Hematopoietic multipotent progenitor cell treated with erythropoietin and hydrocortisone succinate and interleukin-3 and kit ligand, for 6 days (in vitro differentiated cells): ENCODE results near the gene HJURP.
A peak's percentile ranks its signal among the peaks of the same experiment; 100 is the strongest.

Source experiments
- DNase-seq: peaks from one replicate; pipeline ENCODE4 v3.0.0-alpha.2; 2015

The HJURP gene

DNA sequence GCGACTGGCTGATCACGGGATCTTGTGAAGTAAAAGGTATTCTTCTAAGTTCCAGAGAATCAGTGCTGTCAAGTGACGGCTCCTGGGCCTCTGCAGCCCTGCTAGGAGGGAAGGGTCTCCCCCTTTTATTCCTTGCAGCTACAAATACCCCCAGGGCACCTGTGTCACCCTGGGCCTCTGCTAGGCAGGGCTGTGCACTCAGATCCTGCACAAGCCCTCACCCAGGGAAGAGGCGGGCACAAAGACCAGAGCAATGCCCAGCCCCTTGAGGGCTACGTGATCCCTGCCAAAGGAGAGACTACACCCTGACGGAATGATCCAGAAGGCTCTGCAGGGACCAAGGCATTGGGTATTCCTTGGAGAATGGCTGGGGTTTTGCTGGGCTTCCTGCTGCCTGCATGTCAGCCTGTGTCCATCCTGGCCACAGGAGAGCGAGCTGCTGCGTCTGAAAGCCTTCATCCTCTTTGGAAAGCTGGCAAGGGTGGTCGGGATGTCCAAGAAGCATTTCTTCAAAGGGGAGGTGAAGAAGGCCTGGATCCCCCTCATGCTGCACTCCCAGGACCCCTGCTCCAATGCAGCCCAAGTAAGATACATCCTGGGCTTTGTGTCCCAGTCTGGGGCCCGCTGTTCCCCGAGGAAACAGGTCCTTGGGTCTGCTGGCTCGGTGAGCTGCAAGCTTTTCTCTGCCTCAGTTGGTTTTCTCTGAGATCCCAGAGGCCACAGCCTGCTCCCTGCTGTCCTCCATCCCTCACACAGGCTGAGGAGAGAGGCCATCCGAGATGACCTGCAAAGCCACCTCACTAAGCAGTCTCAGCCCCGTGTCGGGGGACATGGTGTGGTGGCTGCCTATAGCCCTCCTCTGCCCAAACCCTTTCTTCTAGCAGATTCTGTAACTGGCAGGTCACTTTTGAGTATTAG lies 24.9 kb downstream of the HJURP start:
- DNase-seq = no peak

- no peak for DNase-seq
These were observed 25.7 kb downstream of the HJURP start for GRCh38 chr2:233828546-233829192.

GRCh38 chr2:233824373-233824772 lies 30.0 kb downstream of the HJURP start:
- DNase-seq = no peak

GRCh38 chr2:233823731-233824121 lies 30.6 kb downstream of the HJURP start:
- no peak for DNase-seq

DNA sequence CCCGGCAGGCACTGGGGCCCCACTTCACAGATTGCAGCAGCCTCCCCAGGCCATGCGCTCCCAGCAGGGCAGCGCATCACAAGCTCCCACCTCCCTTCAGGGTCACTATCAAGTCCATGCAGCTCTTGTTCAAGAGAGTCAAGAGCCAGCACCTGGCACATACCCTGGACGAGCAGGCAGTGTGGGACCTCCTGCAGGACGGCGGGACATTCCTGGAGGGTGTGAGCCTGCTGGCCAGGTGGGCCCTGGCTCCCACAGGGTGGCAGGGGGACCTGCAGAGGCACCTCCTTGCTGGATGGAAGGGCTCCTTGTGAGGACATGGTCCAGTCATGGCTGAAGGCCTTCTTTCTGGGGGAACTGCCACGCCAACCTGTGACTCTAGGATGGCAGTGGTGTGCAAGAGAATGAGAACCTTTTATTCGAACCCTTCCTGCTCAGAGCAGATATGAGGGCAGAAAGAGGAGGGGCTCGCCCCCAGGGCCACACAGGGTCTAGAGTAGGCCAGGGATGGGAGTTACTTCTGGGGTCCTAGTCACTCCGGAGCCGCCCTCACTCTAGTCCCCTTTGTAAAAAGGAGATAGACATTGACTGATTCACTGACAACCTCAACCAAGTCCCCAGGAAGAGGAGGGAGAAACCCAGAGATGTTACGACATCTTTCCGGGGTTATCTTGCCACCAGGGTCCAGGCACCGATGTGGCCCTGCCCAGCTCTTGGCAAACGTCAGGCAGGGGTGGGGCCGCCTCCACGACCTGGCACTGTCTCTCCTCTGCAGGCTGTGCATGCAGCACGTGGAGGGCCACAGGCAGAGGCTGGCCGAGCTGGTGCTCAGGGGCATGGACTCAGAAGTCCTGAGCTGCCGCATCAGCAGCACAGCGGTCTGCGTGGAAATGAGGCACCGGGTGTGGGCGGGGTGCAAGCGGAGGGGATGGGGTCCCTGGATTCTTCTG lies 31.3 kb downstream of the HJURP start:
- peak; percentile 74 for DNase-seq

DNA sequence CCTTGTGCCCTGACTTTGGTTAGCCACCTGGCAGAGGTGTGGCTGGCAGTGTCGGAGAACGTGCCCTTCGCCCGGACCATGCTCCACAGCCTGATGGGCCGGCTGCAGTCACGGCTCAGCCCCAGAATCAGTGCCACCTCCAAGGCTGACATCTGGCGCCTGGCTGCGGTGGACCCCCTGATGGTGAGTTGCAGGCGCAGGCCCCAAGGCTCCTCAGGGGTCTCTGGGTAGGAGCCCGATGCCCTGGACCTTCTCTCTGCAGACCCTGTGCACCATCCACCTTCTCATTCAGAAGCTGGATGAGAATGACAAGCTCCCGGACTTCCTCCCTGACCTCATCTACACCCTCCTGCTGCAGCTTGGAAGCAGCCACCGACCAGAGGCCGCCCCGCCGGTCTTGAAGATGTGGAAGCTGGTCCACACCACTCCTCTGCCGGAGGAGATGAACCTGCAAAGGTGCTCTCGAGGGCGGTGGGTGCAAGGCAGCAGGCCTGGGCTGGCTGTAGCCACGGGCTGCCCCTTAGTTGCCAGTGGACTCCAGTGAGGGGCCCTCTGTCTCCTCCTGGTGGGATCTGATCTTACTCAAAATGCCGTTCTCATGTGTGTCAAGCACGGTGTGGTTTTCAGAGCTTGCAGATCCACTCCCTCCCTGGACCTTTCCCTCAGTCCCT lies 32.1 kb downstream of the HJURP start:
- DNase-seq = no peak

- no peak for DNase-seq
These were observed 32.6 kb downstream of the HJURP start for GRCh38 chr2:233821709-233822100.

GRCh38 chr2:233821196-233821595 lies 33.1 kb downstream of the HJURP start:
- no peak for DNase-seq

- no peak for DNase-seq
These were observed 33.6 kb downstream of the HJURP start for GRCh38 chr2:233820774-233821105.

DNA sequence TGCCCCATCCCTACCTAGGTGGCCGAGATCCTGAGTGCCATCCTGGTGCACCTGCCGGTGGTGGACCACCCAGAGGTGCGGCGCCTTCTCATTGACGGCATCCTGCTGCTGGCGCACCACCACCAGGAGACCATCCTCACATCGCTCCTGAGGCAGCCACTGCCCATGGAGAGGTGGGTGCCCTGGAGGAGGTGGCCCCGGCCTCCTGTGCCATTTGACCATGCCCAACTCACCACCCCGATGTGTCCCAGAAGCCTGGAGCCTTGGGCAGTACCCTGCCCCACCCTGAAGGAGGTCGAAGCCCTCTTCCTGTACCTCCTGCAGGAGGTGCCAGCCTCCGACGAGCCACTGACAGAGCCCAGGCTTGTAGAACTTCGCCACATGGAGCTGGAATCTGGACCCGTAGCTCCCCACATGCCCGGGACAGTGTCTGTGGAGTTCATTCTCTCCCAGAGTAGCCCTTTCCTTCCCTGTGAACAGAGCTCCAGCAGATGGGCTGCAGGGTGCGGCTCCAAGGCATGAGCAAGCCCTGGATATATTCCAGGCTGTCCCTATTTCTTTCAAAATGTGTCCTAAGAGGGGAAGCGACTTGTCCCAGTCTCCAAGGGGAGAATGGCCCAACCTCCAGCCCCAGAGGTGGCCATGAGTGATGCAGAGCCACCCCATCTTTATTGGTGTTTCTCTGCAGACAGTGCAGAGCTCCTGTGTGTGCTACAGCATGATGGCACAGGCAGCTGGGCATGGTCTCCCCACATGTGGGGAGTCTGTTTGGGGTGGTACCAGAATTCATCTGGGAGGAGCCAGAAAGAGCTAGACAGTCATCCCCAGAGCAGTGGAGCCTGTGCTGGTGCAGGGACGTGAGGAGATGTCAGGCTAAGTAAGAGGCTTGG lies 34.2 kb downstream of the HJURP start:
- DNase-seq = no peak

GRCh38 chr2:233818639-233819621 lies 35.4 kb downstream of the HJURP start:
- no peak for DNase-seq

DNA sequence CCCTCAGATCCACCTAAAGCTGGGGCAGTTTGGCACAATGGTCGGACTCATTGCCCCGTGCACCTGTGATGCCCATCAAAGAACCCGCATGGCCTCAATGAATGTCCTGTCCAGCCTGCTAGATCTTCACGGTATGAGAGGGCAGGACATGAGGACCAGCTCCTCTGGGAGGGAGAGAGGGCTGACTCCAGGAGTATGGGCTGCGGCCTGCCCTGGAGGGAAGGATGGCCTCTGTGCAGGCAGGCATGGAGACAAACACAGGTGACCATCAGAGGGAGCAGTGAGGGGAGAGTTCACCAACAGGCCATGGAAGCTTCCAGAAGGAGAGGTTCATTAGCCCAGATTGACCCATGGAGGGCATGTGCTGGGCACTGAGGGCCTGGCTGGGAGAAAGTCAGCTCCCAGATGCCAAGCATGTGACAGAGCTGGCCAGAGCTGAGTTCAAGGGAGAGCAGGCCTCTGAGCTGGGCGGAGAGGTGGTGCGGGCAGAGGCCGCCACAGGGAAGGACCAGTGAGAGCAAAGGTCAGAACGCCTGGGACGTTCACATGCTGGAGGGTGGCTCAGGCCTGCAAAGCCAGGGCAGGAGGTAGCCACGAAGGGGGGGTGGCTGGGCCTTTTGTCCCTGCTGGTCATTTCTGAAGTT lies 36.2 kb downstream of the HJURP start:
- DNase-seq = no peak

DNA sequence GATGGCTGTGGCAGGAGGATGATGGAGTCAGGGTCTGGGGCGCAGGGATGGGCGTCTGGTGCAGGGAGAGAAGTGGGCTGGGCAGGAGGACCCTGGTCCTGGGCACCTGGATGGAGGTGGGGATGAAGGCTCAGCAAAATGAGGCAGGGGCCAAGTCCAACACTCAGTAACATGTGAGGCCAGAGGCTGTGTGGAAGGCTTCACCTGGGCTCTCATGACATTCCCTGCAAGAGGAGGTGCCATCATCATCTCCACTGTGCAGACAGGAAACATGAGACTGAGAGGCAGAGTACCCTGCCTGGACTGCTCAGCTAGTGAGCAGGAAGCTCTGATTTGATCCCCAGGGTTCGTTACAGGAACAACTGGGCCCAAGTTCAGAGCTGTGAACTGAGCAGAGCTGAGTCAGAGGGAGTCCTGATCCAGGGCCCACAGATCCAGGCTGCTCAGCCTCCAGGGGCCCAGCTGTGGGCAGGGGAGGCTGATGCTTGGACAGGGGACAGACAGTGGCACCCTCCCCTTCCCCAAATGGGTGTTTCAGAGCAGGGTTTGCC lies 36.9 kb downstream of the HJURP start:
- no peak for DNase-seq

DNA sequence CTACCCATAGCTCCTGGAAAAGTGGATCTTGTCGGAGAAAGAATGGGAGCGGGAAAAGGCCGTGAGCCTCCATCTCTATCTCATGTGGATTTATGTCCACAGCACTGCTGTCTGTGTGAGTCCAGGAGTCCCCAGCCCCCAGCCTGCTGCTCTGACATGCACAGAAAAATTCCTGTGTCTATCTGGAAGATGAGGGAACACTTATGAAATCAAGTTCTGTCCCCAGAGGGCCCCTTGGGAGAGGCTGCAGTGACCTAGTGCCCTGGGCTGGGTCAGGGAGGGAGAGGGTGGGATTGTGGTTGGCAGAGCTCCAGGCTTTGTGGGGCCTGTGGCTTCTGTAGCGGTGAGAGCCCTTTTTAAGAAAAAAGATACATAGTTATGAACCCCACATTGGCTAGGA lies 37.6 kb downstream of the HJURP start:
- DNase-seq = no peak

DNA sequence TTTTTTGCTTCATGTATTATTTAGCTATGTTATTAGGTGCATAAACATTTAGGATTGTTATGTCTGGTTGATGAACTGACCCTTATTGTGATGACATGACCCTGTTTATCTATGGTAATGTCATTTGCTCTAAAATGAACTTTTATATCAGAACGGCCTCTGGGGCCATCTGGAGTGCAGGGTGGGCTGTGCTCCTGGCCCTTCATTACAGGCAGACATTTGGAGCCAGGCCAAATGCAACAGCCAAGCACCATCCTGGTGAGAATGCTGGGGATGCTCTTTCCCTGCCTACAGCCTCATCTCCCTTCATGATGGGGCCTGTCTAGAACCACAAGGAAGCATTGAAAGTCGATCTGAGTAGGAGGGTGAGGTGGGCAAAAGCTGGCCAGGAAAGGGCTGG lies 38.0 kb downstream of the HJURP start:
- no peak for DNase-seq

- no peak for DNase-seq
These were observed 38.5 kb downstream of the HJURP start for GRCh38 chr2:233815861-233816260.

- DNase-seq = no peak
These were observed 40.1 kb downstream of the HJURP start for GRCh38 chr2:233814056-233814835.

DNA sequence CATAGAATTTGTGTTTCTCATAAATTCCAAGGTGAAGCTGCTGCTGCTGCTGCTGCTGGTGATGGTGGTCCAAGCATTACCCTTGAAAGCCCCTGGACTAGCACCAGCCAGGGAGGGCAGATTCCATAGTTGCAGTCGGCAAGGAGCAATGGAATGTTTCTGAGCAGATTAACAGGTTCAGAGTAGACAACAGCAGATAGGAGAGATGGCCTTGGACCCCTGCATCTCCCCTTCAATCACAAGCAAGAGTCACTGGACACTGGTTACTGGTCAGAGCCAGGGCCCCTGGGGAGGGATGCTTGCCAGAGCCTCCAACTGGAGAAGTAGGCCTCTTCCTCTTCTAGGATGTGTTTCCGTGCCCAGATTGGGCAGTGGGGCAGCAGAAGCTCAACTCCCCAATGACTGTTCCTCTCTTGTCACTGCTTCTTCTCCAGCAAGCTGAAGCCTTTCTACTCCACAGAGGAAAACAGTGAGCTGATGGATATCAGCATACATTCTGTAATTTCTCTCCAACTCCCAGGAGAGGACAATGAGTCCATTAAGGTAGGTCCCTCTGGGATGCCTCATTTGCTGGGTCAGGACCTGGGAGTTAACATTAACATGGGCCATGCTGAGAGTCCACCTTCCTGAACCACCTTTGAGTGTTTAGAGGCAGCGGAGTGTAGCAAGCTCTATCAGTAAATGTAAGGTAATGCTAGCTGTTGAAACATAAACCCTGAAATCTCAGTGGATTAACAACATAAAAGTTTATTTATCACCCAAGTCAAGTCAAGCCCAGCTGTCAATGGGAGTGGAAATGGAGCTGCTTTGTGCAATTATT lies 40.9 kb downstream of the HJURP start:
- DNase-seq = no peak
